Prostate gland (tissue), 2 donors: Measurements from ENCODE around the gene TNS1. TPM values are rescaled to one million over a fixed set of nuclear protein-coding genes. Genes with fewer than 3 reads are reported as not detected.
A peak's percentile ranks its signal among the peaks of the same experiment; 100 is the strongest.

Experiments
- DNase-seq: peaks from one replicate; pipeline ENCODE4 v3.0.0-alpha.2; 2019; ENCODE audit warnings: low spot score
- H3K27ac ChIP-seq, 2 donors: fragments of 200-600 bp; sonication (generic); 2 replicates each; pipeline ENCODE4 v1.5.1; 2017 to 2019
- H3K27me3 ChIP-seq: fragments of 200-600 bp; sonication (generic); replicated peaks from 2 replicates; pipeline ENCODE4 v1.5.1; 2019; ENCODE audit not compliant: insufficient read depth
- H3K36me3 ChIP-seq, 2 donors: fragments of 200-600 bp; sonication (generic); 1 replicate in 1 of 2; 2 replicates in 1 of 2; pipeline versions ENCODE4 v1.5.1 to v1.8.1; 2017 to 2019
- H3K4me1 ChIP-seq: fragments of 200-600 bp; sonication (generic); replicated peaks from 2 replicates; pipeline ENCODE4 v1.5.1; 2019
- H3K4me3 ChIP-seq, 2 donors: fragments of 200-600 bp; sonication (generic); 2 replicates each; pipeline ENCODE4 v1.5.1; 2017 to 2019
- H3K9me3 ChIP-seq: fragments of 200-600 bp; sonication (generic); 2 replicates; pipeline ENCODE4 v1.5.1; 2017
- CTCF ChIP-seq, 4 experiments: fragments of 200-600 bp in 2 of 4; fragments of 450-650 bp in 2 of 4; sonication (generic) in 2 of 4; IDR thresholded peaks; 1 replicate in 3 of 4; 2 replicates in 1 of 4; pipeline ENCODE4 v1.5.1; 2016 to 2019; ENCODE audit warnings: antibody characterized with exemption in 4 of 4, mild to moderate bottlenecking in 2 of 4, moderate library complexity in 2 of 4
- POLR2A ChIP-seq: fragments of 450-650 bp; IDR thresholded peaks from one replicate; pipeline ENCODE4 v1.6.1; 2016; ENCODE audit warnings: antibody characterized with exemption, mild to moderate bottlenecking
- POLR2AphosphoS5 ChIP-seq: sonication (generic); formaldehyde crosslinking; IDR thresholded peaks from one replicate; pipeline ENCODE4 v1.6.1; 2017; ENCODE audit warnings: antibody characterized with exemption
- WGBS: methylation state at CpG from one replicate; pipeline ENCODE4 v1.1.5; 2018; 5-methylcytosine and 5-hydroxymethylcytosine counted together
- intact Hi-C: fragments of 100-400 bp; cut with DNase I; formaldehyde crosslinking; loops from one replicate; pipeline ENCODE4 v1.14.2; 2022
- total RNA-seq, 2 donors: library from RNA; depleted of rRNA; stranded (reverse); fragments of >200 nt; gene quantifications; one replicate each; pipeline ENCODE4 v1.1.0, GENCODE V29; 2016

TNS1 gene
- total RNA-seq, 2 donors from 2014 or later, result 238 to 659 TPM

GRCh38 chr2:217974389-217975005, 28.3 kb downstream of the TNS1 start:
- DNase-seq, result no peak
- peaks cover 1% of the 10 kb centered on the region for H3K4me1 ChIP-seq
- H3K27ac ChIP-seq, result peak overlapping the region in 1 of 2 donors; percentile 16

GRCh38 chr2:217973008-217973787, 29.6 kb downstream of the TNS1 start:
- Histone ChIP-seq H3K9me3 (no peaks in the 10 kb centered on the region), H3K27ac (peak overlapping the region; percentile 16 to 42), H3K27me3 (no peaks in the 10 kb centered on the region), H3K36me3 (no peaks in the 10 kb centered on the region), H3K4me3 (no peak overlapping the region), H3K4me1 (no peaks in the 10 kb centered on the region)
- DNase-seq, result no peak
- 70% methylated on average over 11 of the region's 11 CpGs for WGBS
- intact Hi-C loops, result no loop called here
- TF ChIP-seq CTCF (IDR thresholded peaks at IDR 0.05) (no peak), POLR2AphosphoS5 (no peak), POLR2A (no peak)

More at GRCh38 chr2:217974389-217975005, 28.3 kb downstream of the TNS1 start:
- TF ChIP-seq CTCF (IDR thresholded peaks at IDR 0.05), result no peak
- no peak for TF ChIP-seq POLR2AphosphoS5
- no peak for TF ChIP-seq POLR2A
- no peaks in the 10 kb centered on the region for H3K36me3 ChIP-seq
- WGBS, result 42% methylated on average over 8 of the region's 8 CpGs
- no peak overlapping the region for H3K4me3 ChIP-seq
- H3K27me3 ChIP-seq, result no peaks in the 10 kb centered on the region
- intact Hi-C loops, result no loop called here
- no peaks in the 10 kb centered on the region for H3K9me3 ChIP-seq

DNA sequence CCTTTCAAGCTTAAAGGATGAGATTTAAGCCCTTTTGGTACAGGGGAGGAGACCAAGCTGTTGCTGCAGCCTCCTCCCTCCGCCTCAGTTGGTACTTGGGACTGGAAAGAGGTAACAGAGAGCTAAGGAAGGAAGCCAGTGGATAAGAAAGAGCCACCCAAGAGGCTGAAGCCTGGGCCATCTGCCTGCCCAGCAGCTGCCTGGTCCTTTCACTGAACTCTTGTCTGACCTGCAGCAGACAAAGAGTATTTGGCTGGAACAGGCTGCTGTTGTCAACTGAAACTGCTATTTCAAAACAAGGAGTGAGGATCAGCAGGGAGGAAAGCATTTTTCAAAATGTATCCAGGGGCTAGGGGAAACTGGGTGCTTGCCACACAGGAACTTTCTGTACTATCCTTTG, 30.3 kb downstream of the TNS1 start:
- no peaks in the 10 kb centered on the region for H3K9me3 ChIP-seq
- no peaks in the 10 kb centered on the region for H3K27me3 ChIP-seq
- WGBS, result 33% methylated on average over 1 of the region's 1 CpG
- DNase-seq, result no peak
- H3K27ac ChIP-seq, result peak overlapping the region; percentile 52 to 53
- no peaks in the 10 kb centered on the region for H3K4me1 ChIP-seq
- H3K4me3 ChIP-seq, result no peak overlapping the region
- intact Hi-C loops, result no loop called here
- TF ChIP-seq CTCF (IDR thresholded peaks at IDR 0.05), result no peak
- TF ChIP-seq POLR2AphosphoS5, result peak; percentile 43
- H3K36me3 ChIP-seq, result no peaks in the 10 kb centered on the region

DNA sequence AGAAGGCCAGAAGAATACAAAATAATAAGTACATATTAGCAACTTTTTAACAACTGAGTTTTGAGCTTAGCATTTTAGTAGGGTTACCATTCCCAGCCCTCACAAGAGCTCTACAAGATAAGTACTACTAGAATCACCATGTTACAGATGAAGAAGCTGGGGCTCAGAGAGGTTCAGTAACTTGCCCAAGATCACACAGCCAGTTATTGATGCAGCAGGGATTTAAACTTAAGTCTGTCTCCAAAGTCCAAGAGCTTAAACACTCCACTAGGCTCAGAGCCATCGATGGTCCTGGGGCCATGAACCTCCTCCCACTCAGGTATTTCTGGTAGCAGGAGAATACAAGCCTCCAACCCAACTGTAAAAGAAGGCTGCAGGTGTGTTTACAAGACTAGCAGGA, 30.8 kb downstream of the TNS1 start:
- H3K9me3 ChIP-seq, result no peaks in the 10 kb centered on the region
- no peak for DNase-seq
- no peak overlapping the region for H3K4me3 ChIP-seq
- H3K4me1 ChIP-seq, result no peaks in the 10 kb centered on the region
- TF ChIP-seq CTCF (IDR thresholded peaks at IDR 0.05) (no peak), POLR2AphosphoS5 (no peak), POLR2A (no peak)
- H3K27me3 ChIP-seq, result no peaks in the 10 kb centered on the region
- intact Hi-C loops, result no loop called here
- H3K36me3 ChIP-seq, result no peaks in the 10 kb centered on the region
- 33% methylated on average over 1 of the region's 1 CpG for WGBS
- H3K27ac ChIP-seq, result peak overlapping the region; percentile 52 to 53

GRCh38 chr2:217971166-217971565, 31.6 kb downstream of the TNS1 start:
- DNase-seq, result no peak
- H3K36me3 ChIP-seq, result no peaks in the 10 kb centered on the region
- peak overlapping the region in 1 of 2 donors; percentile 53 for H3K27ac ChIP-seq
- H3K9me3 ChIP-seq, result no peaks in the 10 kb centered on the region
- TF ChIP-seq CTCF (IDR thresholded peaks at IDR 0.05), result no peak
- TF ChIP-seq POLR2AphosphoS5, result no peak
- no peak for TF ChIP-seq POLR2A
- no peaks in the 10 kb centered on the region for H3K27me3 ChIP-seq
- H3K4me3 ChIP-seq, result no peak overlapping the region
- intact Hi-C loops, result no loop called here
- 72% methylated on average over 5 of the region's 5 CpGs for WGBS
- no peaks in the 10 kb centered on the region for H3K4me1 ChIP-seq
